Karpas-422 (cell line): ENCODE data around the gene WFDC2. TPM values are rescaled to one million over a fixed set of nuclear protein-coding genes. Genes with fewer than 3 reads are reported as not detected.

Experiments
- DNase-seq: peaks from one replicate; pipeline ENCODE4 v3.0.0-alpha.2; 2015
- H2AFZ ChIP-seq: fragments of 200-600 bp; sonication (generic); 2 replicates; pipeline ENCODE4 v1.6.1; 2014; ENCODE audit warnings: antibody characterized with exemption, low read length, mixed read lengths
- H3K27ac ChIP-seq: fragments of 200-600 bp; sonication (generic); 2 replicates; pipeline ENCODE4 v1.5.1; 2014; ENCODE audit warnings: mild to moderate bottlenecking, low read length, moderate library complexity
- H3K27me3 ChIP-seq: fragments of 200-600 bp; sonication (generic); 2 replicates; pipeline ENCODE4 v1.6.1; 2014; ENCODE audit warnings: low read length, mixed read lengths
- H3K36me3 ChIP-seq: fragments of 200-600 bp; sonication (generic); 2 replicates; pipeline ENCODE4 v1.6.1; 2014; ENCODE audit warnings: low read length, mixed read lengths; ENCODE audit not compliant: insufficient read depth
- H3K4me1 ChIP-seq: fragments of 200-600 bp; sonication (generic); 2 replicates; pipeline ENCODE4 v1.6.1; 2014; ENCODE audit warnings: mild to moderate bottlenecking, low read length, mixed read lengths
- H3K4me2 ChIP-seq: fragments of 200-600 bp; sonication (generic); 2 replicates; pipeline ENCODE4 v1.6.1; 2014; ENCODE audit warnings: low read length, low read depth, mild to moderate bottlenecking; ENCODE audit not compliant: poor library complexity, severe bottlenecking
- H3K4me3 ChIP-seq: fragments of 200-600 bp; sonication (generic); 2 replicates; pipeline ENCODE4 v1.5.1; 2014; ENCODE audit warnings: mild to moderate bottlenecking, antibody characterized with exemption, low read length, mixed read lengths
- H3K79me2 ChIP-seq: fragments of 200-600 bp; sonication (generic); 2 replicates; pipeline ENCODE4 v1.6.1; 2014; ENCODE audit warnings: mild to moderate bottlenecking, low read length, mixed read lengths
- H3K9ac ChIP-seq: fragments of 200-600 bp; sonication (generic); 2 replicates; pipeline ENCODE4 v1.6.0; 2014; ENCODE audit warnings: low read length
- H3K9me2 ChIP-seq: fragments of 200-600 bp; sonication (generic), shearing (Covaris generic); replicated peaks from 2 replicates; pipeline ENCODE4 v1.6.0; 2014; ENCODE audit warnings: mild to moderate bottlenecking, low read length, moderate library complexity; ENCODE audit not compliant: insufficient read depth
- H3K9me3 ChIP-seq: fragments of 300-700, 200-600 bp; sonication (generic); 2 replicates; pipeline ENCODE4 v1.6.1; 2014; ENCODE audit warnings: low read length, mixed read lengths
- H4K20me1 ChIP-seq: fragments of 200-600 bp; sonication (generic); 2 replicates; pipeline ENCODE4 v1.6.1; 2014; ENCODE audit warnings: mild to moderate bottlenecking, antibody characterized with exemption, low read length, low read depth; ENCODE audit not compliant: insufficient read depth
- total RNA-seq: library from RNA; depleted of rRNA; stranded (reverse); fragments of >200 nt; shearing (Covaris generic); gene quantifications from 2 replicates; pipeline ENCODE4 v1.2.3, GENCODE V29; 2014; ENCODE audit warnings: low replicate concordance; rRNA removed

The WFDC2 gene
- not detected in 2 replicates for total RNA-seq

- H3K4me3 ChIP-seq, result no peak within 1 kb of the TSS
- no peak within 1 kb of the TSS for H2AFZ ChIP-seq
- peak within 1 kb of the TSS; percentile 31 for H3K4me2 ChIP-seq
- no peaks in the 10 kb centered on the region for H3K4me1 ChIP-seq
- H3K36me3 ChIP-seq, result no peaks in the 10 kb centered on the region
- H3K27me3 ChIP-seq, result no peaks in the 10 kb centered on the region
- H3K9me2 ChIP-seq, result no peaks in the 10 kb centered on the region
- no peak within 1 kb of the TSS for H3K27ac ChIP-seq
- no peaks in the 10 kb centered on the region for H4K20me1 ChIP-seq
- no peak within 1 kb of the TSS for H3K9ac ChIP-seq
- no peaks in the 10 kb centered on the region for H3K79me2 ChIP-seq
- no peak for DNase-seq
- no peaks in the 10 kb centered on the region for H3K9me3 ChIP-seq
Observed at GRCh38 chr20:45469336-45470261, at the start of gene WFDC2. Gene WFDC2 (plus strand): TSS chr20:45469753. CDS start chr20:45469782, 29 bp downstream.

- Histone ChIP-seq H3K4me2 (no peak overlapping the region), H3K79me2 (peaks cover 30% of the 10 kb centered on the region), H3K27me3 (no peaks in the 10 kb centered on the region), H3K9me2 (no peaks in the 10 kb centered on the region), H2AFZ (no peak overlapping the region), H3K9me3 (no peaks in the 10 kb centered on the region), H4K20me1 (no peaks in the 10 kb centered on the region), H3K27ac (peak overlapping the region; percentile 70), H3K36me3 (peaks cover 20% of the 10 kb centered on the region; the same call in 1 of the 2 replicates), H3K4me3 (no peak overlapping the region), H3K9ac (no peak overlapping the region), H3K4me1 (peaks cover 41% of the 10 kb centered on the region)
- no peak for DNase-seq
Observed at GRCh38 chr20:45420125-45420524, 49.4 kb upstream of the WFDC2 start.

GRCh38 chr20:45423700-45424099, 45.9 kb upstream of the WFDC2 start:
- Histone ChIP-seq H3K36me3 (peaks cover 20% of the 10 kb centered on the region; the same call in 1 of the 2 replicates), H2AFZ (no peak overlapping the region), H3K9me2 (no peaks in the 10 kb centered on the region), H3K4me2 (no peak overlapping the region), H3K4me3 (no peak overlapping the region), H3K27ac (no peak overlapping the region), H3K9me3 (no peaks in the 10 kb centered on the region), H3K4me1 (peaks cover 14% of the 10 kb centered on the region), H3K9ac (no peak overlapping the region), H3K79me2 (peaks cover 2% of the 10 kb centered on the region; the same call in 1 of the 2 replicates), H3K27me3 (no peaks in the 10 kb centered on the region), H4K20me1 (no peaks in the 10 kb centered on the region)
- DNase-seq, result no peak

- no peak overlapping the region for H3K9ac ChIP-seq
- H3K9me2 ChIP-seq, result no peaks in the 10 kb centered on the region
- no peak overlapping the region for H3K4me3 ChIP-seq
- H3K36me3 ChIP-seq, result peaks cover 16% of the 10 kb centered on the region; the same call in 1 of the 2 replicates
- H3K4me2 ChIP-seq, result no peak overlapping the region
- no peaks in the 10 kb centered on the region for H3K79me2 ChIP-seq
- H3K27me3 ChIP-seq, result no peaks in the 10 kb centered on the region
- H3K27ac ChIP-seq, result no peak overlapping the region
- no peaks in the 10 kb centered on the region for H4K20me1 ChIP-seq
- no peak for DNase-seq
- H3K9me3 ChIP-seq, result no peaks in the 10 kb centered on the region
- no peaks in the 10 kb centered on the region for H3K4me1 ChIP-seq
- H2AFZ ChIP-seq, result no peak overlapping the region
Observed at GRCh38 chr20:45425561-45425960, 44.0 kb upstream of the WFDC2 start.

- Histone ChIP-seq H3K36me3 (peaks cover 15% of the 10 kb centered on the region; the same call in 1 of the 2 replicates), H4K20me1 (no peaks in the 10 kb centered on the region; the same call in 1 of the 2 replicates), H3K4me2 (no peak overlapping the region), H3K9me3 (no peaks in the 10 kb centered on the region), H3K27ac (no peak overlapping the region), H3K79me2 (no peaks in the 10 kb centered on the region), H3K4me1 (peaks cover 1% of the 10 kb centered on the region; the same call in 1 of the 2 replicates), H3K27me3 (no peaks in the 10 kb centered on the region), H3K9me2 (no peaks in the 10 kb centered on the region), H3K9ac (no peak overlapping the region), H3K4me3 (no peak overlapping the region), H2AFZ (no peak overlapping the region)
- no peak for DNase-seq
Observed at GRCh38 chr20:45426320-45427016, 43.1 kb upstream of the WFDC2 start.

GRCh38 chr20:45427236-45428149, 42.1 kb upstream of the WFDC2 start:
- H3K27me3 ChIP-seq, result no peaks in the 10 kb centered on the region
- H3K9me2 ChIP-seq, result no peaks in the 10 kb centered on the region
- H4K20me1 ChIP-seq, result no peaks in the 10 kb centered on the region; the same call in 1 of the 2 replicates
- no peak overlapping the region for H3K4me2 ChIP-seq
- no peak overlapping the region for H3K9ac ChIP-seq
- peaks cover 12% of the 10 kb centered on the region; the same call in 1 of the 2 replicates for H3K36me3 ChIP-seq
- no peak overlapping the region for H2AFZ ChIP-seq
- DNase-seq, result no peak
- H3K27ac ChIP-seq, result no peak overlapping the region
- H3K4me3 ChIP-seq, result no peak overlapping the region
- no peaks in the 10 kb centered on the region for H3K79me2 ChIP-seq
- peaks cover 11% of the 10 kb centered on the region for H3K4me1 ChIP-seq
- no peaks in the 10 kb centered on the region for H3K9me3 ChIP-seq

- H3K36me3 ChIP-seq, result peaks cover 5% of the 10 kb centered on the region; the same call in 1 of the 2 replicates
- peaks cover 14% of the 10 kb centered on the region for H3K4me1 ChIP-seq
- H3K79me2 ChIP-seq, result no peaks in the 10 kb centered on the region
- no peak overlapping the region for H3K9ac ChIP-seq
- H2AFZ ChIP-seq, result no peak overlapping the region
- no peak overlapping the region for H3K4me2 ChIP-seq
- no peak for DNase-seq
- no peaks in the 10 kb centered on the region for H3K9me3 ChIP-seq
- no peaks in the 10 kb centered on the region; the same call in 1 of the 2 replicates for H4K20me1 ChIP-seq
- no peak overlapping the region for H3K27ac ChIP-seq
- no peaks in the 10 kb centered on the region for H3K27me3 ChIP-seq
- H3K9me2 ChIP-seq, result no peaks in the 10 kb centered on the region
- no peak overlapping the region for H3K4me3 ChIP-seq
Observed at GRCh38 chr20:45429618-45430017, 39.9 kb upstream of the WFDC2 start.
